Limb (tissue), 2 donors: ENCODE measurements around the gene PMM2.
"Not testable (repeated sequence)": the region's sequence is repeated elsewhere in the genome, so short reads cannot be mapped to it uniquely, and the experiment has no call there.

Experiments used
- DNase-seq, 2 donors: peaks; one replicate each; pipeline ENCODE4 v3.0.0-alpha.2; 2016; ENCODE audit errors: extremely low spot score in 2 of 2

PMM2 gene

DNA sequence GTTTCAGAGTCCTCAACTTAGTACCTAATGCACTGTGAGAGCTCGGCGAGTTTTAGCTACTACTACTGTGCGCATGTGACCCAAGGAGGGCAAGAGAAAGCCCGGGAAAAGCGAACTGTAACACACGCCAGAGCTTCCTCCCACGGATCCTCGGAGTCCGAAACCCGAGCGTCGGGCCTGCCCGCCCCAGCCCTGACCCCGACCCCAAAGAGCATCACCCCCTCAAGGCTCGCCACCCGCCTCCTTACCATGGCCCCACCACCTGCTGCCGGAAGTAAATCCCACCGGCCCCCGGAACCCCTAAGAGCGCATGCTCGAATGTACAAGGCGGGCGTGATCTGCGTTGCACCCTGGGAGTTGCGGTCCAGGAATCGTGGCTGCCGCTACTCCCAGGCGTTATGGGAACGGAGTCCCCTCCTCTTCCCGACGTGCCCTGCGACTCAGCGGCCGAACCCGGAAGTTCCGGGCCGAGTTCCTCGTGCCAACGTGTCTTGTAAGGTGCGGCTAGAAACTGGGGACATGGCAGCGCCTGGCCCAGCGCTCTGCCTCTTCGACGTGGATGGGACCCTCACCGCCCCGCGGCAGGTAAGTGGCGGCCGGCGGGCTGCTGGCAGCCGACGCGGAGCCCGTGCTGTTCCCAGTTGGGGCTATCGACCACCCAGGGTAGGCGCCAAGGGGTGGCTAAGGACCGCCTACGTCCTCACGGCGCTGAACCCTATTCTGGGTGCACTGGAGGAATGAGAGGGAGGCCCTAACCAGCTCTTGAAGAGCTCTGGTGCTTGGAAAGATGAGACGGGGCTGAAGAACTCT, at the start of gene PMM2, which contains the start of gene TMEM186:
Gene PMM2, plus strand, starts transcription at position 476 of the 810 bp plus-strand sequence. Its CDS starts 44 bp downstream, at position 520.
Gene TMEM186, minus strand, starts transcription at position 276 of the 810 bp plus-strand sequence. Its CDS starts 25 bp downstream, at position 251.
- peak; percentile 95 to 98 for DNase-seq

DNA sequence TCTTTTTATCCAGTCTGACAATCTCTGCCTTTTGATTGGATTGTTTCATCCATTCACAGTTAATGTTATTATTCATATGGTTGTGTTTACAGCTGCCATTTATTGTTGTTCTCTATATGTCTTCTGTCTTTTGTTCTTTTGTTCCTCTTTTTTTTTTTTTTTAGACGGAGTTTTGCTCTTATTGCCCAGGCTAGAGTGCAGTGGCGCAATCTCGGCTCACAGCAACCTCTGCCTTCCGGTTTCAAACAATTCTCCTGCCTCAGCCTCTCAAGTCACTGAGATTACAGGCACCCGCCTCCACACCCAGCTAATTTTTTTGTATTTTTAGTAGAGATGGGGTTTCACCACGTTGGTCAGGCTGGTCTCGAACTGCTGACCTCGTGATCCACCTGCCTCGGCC, 48.7 kb upstream of the PMM2 start:
- DNase-seq, result not testable (repeated sequence)

DNA sequence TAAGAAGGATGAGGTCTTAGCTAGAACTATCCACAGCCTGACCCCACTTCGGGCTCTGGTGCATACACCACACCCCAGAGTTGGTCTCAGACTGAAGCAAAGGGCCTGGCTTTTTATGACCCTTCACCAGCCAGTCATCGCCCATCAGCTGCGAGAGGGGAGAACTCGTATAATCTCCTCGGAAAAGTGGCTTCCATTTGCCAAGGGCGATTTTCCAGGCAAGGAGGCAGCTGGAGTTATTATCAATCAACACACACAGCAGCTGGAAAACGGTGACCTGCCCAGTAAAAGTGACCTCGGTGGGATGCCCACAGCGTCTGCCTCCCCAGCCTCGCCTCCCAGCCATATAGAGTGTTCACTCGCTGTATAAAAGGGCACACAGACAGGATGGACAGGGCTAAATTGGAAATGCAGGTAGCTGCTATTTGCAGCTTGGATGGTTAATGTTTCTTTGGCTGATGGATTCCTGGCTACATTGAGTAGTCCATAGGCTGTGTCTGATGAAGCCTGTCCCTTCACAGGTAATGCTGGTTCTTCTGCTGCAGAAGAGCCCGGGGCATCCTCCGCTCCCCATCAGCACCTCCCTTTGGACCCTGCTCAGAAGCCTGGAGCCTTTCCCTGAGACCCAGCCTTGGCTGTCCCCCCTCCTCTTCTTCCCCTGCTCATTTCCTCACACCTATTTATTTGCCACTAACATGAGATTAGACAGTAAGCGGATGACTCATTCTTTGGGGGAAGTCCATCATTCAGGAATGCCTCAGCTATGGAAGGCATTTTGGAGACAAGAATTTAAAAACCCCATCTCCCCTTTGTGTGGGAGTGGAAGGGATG, 45.9 kb upstream of the PMM2 start:
- DNase-seq, result no peak

DNA sequence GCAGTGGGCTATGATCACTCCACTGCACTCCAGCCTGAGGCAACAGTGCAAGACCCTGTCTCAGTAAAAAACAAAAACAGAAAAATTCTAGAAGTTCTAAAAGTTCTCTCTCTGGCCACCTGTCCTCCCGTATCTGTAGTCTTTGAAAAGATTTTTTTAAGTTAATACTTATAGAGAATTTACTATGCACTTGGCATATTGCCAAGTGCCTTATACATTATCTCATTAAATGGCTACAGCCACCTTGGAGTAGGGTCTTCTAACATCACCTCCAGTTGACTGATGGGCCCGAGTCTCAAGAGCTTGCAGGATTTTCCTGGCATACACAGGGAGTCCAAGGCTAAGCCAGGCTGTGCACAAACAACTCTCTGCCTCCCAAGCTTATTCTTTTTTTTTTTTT, 44.9 kb upstream of the PMM2 start:
- no peak for DNase-seq

DNA sequence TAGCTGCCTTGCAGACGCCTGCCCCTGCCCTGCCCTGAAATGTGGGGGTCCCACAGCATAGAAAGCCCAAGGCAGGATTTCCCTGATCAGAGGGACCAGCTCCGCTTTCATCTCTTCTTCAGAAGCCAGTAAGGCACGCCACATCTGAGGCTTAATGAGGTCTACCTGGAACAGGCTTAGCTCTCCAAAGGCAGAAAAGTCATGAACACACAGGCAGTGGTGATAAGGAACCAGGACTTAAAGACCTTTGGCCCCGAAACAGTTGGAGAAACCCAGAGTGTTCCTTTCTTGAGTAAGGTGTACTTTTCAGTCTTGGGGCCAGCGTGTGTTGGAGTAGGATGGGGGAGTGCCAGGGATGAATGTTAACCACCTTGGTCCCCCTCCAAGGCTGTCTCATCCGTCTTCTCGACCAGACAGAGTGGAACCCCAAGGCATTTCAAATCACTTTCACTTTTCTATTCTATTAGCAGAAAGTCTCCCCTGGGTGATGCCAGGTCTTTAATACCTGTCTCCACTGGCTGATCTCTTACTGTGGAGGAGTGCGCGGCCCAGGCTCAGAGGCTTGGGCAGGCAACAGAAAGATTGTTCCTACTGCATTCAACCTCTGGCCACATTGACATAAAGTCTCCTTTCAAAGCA, 44.1 kb upstream of the PMM2 start:
- DNase-seq, result no peak

DNA sequence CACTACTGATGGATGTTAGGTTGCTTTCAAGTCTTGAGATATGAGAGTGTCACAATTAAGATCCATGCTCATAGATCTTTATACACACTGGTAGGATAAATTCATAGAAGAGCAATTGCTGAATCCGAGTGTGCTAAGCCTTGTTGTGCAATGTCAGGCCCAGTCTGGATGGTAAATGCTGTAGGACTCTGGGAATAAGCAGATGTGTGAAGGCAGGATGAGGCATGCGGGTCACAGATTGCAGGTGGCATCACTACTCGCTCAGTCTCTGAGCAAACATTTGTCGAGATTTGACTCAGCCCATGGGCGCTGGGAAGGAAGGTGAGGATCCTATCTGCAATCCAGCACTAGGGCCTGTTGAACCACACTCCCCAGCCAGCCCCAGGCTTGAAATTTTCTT, 40.9 kb upstream of the PMM2 start:
- DNase-seq, result no peak

DNA sequence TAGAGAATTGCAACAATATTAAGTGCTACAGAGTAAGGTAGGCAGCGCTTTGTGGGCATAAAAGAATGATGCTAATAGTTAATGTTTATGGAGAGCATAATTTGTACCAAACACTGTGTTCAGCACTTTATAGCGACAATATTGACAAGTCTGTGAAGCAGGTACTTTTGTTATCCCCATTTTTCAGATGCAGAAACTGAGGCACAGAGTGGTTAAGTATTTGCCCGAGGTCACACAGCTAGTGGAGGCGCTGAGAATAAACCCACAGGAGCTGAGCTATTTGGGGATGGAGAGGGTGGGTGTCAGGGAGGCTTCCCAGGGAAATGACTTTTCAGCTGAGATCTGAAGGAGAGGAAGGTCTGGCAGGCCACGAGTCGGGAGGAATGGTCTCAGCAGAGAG, 39.6 kb upstream of the PMM2 start:
- DNase-seq, result no peak

DNA sequence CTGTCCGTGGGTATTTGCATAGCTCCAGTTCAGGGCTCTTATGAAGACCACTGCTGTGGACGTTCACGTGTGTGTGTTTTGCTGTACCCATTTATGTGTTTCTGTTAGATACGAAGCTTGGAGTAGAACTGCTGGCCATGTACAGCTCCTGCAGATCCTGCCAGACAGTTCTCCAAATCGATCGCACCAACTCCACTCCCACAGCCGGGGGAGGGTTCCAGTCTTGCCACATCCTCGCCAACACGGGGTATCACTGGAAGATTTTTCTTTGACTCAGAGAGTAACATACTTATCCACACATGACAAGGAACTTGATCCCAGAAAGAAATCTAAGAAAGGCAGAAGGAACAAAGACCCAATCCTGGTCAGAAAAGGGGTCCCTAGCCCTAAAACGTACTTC, 37.6 kb upstream of the PMM2 start:
- DNase-seq, result no peak

DNA sequence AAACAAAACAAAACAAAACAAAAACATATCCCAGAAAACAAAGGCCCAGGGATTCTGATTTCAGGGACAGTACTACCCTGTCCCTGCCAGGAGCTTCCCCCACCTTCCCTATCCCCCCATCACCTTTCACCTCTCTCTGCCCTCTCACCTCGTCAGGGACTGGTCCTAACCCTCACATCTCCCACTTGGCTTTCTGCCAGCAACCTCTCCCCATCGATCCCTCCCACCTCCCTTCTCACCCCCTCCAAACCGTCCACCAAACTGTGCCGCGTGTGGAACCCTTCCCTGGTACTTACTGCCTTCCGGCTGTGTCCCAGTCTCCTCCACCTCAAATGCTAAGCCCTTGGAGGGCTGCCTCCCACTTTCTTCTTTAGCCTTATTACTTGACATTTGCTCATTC, 36.6 kb upstream of the PMM2 start:
- DNase-seq, result no peak

DNA sequence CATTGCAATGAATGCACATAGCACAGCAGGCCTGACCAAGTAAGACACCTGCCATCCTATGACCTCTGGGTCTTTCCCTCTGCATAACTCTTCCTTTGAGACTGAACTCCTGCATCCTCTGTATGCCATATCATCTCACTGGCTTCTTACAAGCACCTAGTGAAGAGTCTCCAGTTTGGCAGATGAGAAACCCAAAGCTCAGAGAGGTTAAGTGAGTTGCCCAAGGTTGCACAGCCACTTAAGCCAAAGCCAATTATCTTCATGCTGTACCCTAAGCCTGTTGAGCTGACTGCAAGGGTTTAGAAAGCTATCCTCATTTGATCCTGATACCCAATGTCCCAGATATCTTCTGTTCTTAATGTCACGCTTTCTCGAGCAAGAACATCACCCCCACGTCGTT, 35.4 kb upstream of the PMM2 start:
- DNase-seq, result no peak

DNA sequence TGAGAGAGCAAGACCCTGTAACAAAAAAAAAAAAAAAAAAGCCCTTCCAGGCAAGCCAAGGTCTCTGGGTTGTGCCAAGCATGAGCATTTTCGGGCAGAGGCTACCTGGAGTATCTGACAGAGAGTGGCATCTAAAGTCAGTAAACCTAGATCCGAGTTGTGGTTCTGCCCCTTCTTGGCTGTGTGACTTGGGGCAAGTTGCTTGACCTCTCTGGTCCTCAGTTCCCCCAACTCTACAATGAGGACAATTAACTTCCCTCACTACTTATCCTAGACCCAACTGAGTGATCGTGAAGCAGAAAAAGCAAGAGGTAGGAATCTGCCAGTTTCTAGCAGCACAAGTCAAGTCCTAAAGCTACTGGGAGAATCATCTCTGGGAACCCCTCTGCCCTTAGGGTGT, 34.6 kb upstream of the PMM2 start:
- no peak for DNase-seq

DNA sequence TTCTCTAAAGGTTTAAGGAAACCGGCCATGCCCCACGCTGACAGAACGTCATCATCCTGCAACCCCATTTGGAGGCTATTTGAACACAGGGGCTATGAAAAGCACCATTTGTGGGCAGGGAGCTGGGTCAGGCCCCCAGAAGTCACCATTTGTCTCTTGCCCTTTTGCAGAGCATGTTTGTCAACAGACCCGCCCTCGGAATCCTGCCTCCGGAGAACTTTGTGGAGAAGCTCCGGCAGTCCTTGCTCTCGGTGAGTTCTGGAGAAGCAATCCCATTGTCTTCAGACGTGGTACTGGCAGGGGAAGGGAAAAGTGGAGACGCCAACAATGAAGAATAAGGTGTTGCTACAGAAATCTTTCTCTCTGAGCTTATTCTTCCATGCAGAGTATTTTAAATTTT, 33.7 kb upstream of the PMM2 start:
- no peak for DNase-seq

DNA sequence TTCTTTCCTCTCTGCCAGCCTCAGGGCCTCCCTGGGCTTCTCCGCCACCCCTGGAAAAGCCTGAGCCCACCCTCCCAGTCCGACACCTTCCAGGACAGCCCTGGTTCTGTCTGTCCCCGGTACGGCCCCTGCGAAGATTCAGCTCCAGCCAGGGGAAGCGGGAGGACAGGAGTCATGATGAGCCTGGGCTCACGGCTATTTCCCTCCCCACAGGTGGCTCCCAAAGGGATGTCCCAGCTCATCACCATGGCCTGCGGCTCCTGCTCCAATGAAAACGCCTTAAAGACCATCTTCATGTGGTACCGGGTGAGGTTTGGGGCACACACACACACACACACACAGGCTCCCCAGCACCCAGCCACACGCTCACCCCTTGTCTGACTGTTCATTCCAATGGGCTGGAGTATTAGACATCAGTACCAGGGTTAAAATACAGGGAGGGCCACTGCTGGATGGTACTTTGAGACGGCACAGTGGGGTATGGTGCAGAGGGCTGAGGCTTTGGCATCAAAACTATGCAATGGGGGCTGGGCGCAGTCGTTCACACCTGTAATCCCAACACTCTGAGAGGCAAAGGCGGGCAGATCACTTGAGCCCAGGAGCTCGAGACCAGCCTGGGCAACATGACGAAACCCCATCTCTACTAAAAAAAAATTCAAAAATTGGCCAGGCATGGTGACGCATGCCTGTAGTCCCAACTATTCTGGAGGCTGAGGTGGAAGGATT, 33.0 kb upstream of the PMM2 start:
- DNase-seq, result no peak

DNA sequence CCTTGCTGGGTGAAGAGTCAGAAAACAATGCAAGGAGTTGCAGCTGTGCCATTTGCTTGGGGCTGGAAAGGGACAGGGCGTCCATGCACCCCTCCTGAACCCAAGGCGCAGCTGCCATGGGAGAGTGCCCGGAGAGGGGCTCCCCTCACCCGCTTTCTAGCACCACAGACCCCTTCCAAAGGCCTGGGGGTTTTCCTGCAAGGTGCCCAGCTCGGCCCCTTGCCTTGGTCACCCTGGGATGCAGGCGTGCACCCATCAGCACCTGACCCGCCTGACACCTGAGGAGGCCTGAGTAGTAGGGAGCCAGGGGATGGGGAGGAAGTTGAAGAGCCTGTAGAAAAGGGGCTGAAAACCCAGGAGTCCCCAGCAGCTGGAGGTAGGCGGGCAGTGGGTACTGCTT, 30.5 kb upstream of the PMM2 start:
- no peak for DNase-seq

DNA sequence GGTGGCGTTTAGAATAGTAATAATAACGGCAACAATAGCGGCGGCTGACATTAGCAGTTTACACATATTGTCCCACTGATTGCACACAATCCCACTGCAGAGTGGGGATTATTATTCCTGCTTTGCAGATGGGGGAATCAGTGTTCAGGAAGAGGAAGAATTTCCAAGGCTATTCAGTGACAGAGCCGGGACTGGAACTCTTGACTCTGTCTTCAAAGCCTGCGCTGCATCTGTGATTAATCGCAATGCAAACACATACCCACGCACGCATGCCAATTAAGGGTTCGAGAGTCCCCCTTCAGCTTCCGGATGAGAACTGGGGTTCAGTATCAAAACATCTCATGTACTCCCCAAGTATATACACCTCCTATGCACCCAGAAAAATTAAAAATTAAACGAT, 29.4 kb upstream of the PMM2 start:
- DNase-seq, result no peak

DNA sequence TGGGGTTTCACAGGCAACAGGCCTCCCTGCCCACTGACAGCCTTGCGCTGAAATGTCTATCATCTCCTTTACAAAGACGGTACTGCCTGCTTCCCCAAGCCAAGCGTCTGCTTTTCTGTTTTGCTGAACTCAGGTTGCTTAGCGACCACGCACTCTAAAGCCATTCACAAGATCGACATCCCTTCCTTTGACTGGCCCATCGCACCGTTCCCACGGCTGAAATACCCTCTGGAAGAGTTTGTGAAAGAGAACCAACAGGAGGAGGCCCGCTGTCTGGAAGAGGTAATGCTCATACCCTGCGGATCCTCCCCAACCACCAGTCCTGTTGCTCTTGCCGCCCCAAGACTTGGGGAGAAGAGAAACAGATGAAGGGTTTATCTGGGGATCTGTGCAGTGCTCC, 28.9 kb upstream of the PMM2 start:
- no peak for DNase-seq

DNA sequence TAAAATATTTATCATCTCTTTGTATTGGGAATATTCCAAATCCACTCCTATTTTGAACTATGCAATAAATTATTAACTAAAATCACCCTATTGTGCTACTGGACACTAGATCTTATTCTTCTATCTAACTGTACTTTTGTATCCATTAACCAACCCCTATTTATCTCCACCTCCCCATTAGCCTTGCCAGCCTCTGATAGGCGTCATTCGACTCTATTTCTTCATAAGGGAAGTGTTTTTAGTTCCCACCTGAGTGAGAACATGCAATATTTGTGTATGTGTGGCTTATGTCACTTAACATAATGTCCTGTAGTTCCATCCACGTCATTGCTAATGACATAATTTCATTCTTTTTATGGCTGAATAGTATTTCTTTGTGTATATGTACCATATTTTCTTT, 24.1 kb upstream of the PMM2 start:
- DNase-seq, result no peak

DNA sequence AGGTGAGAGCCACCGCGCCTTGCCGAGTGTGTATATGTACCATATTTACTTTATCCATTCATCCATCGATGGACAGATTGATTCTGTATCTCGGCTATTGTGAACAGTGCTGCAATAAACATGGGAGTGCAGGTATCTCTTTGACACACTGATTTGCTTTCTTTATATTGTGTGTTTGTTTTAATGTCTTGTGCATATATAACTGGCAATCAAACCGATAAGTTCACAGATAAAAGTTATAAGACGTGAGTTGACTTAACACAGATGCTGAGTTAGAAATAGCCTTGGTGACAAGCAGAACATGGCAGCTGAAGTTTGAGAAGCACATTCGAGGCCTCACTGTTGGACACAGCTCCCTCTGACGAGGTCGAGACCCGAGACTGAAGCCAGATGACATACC, 23.4 kb upstream of the PMM2 start:
- no peak for DNase-seq

DNA sequence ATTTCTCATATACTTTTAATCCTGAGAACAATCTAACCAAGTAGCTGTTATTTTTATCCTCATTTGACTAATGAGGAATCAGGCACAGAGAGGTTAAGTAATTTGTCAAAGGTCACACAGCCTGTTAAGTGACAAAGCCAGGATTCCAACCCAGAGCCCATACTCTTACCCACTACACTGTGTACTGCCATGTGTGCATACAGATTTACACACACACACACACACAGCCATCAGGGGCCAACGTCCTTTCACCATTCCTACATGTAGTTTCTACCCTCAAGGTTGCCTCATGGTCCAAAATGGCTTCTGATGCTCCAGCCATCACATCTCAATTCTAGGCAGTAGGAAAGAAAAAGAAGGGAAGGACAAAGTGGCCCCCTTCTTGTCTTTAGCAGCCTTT, 22.3 kb upstream of the PMM2 start:
- DNase-seq, result no peak

DNA sequence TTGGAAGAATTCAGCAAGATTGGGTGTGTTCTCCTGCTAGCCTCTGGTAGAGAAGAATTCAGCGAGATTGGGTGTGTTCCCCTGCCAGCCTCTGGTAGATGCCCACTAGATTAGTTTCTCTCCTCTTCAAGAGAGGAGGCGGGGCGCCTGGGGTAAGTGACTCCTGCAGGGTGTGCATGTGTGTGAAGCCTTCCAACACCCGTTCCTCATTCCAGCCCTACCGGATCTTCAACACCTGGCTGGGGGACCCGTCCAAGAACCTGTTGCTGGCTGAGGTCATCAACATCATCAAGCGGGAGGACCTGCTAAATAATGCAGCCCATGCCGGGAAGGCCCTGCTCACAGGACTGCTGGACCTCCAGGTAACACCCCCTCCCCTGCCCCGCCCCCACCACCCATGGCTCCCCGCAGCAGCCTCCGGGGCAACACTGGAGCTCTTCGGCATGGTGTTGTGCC, 21.5 kb upstream of the PMM2 start:
- no peak for DNase-seq

DNA sequence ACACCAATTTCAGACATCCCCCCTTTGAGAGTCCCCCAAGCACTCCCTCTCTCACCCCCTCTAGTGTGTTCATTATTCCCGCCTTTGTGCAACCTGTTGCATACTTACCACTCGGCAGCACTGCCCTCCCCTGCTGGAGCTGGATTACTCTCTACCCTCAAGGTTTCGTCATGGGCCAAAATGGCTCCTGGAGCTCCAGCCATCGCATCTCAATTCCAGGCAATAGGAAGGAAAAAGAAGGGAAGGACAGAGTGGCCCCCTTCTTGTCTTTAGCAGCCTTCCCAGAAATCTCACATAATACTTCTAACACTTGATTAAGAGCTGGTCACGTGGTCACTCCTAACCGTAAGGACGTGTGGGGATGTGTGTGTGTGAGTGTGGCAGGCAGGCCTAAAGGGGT, 20.4 kb upstream of the PMM2 start:
- DNase-seq, result no peak
